SK-N-SH treated with all-trans-retinoic acid at 6 μM for 48 hours (cell line): Measurements from ENCODE around the gene ARRB1.

Experiments used
- ATAC-seq: fragments of 200-7000 bp; cut with Tn5 transposase; 3 replicates; pipeline ENCODE4 v1.9.1; 2020; ENCODE audit warnings: mild to moderate bottlenecking, moderate library complexity
- ARNTL ChIP-seq: fragments of 450-650 bp; formaldehyde crosslinking; IDR thresholded peaks from 2 replicates; pipeline ENCODE4 v1.5.0; 2020; ENCODE audit warnings: low read depth, mild to moderate bottlenecking, moderate library complexity, borderline replicate concordance
- BACH2 ChIP-seq: fragments of 250-450 bp; sonication (Bioruptor Pico); IDR thresholded peaks from 2 replicates; pipeline ENCODE4 v1.9.0; 2021; ENCODE audit warnings: mild to moderate bottlenecking, borderline replicate concordance
- CREB5 ChIP-seq: fragments of 250-450 bp; sonication (Bioruptor Pico); IDR thresholded peaks from 2 replicates; pipeline ENCODE4 v1.5.1; 2020; ENCODE audit warnings: low read depth, mild to moderate bottlenecking, moderate library complexity
- CSDC2 ChIP-seq: fragments of 250-450 bp; sonication (Bioruptor Pico); IDR thresholded peaks from 2 replicates; pipeline ENCODE4 v1.5.0; 2020; ENCODE audit warnings: mild to moderate bottlenecking, moderate library complexity
- CSRNP3 ChIP-seq: fragments of 250-450 bp; sonication (Bioruptor Pico); IDR thresholded peaks from 2 replicates; pipeline ENCODE4 v1.5.1; 2021; ENCODE audit warnings: mild to moderate bottlenecking, moderate library complexity
- ESRRG ChIP-seq: fragments of 250-450 bp; sonication (Bioruptor Pico); IDR thresholded peaks from 2 replicates; pipeline ENCODE4 v1.6.1; 2021; ENCODE audit warnings: mild to moderate bottlenecking
- GLIS3 ChIP-seq: fragments of 250-450 bp; sonication (Bioruptor Pico); IDR thresholded peaks from 2 replicates; pipeline ENCODE4 v1.5.0; 2020; ENCODE audit warnings: mild to moderate bottlenecking, moderate library complexity
- ISL1 ChIP-seq: fragments of 250-450 bp; sonication (Bioruptor Pico); IDR thresholded peaks from 2 replicates; pipeline ENCODE4 v2.1.2; 2022; ENCODE audit warnings: mild to moderate bottlenecking, moderate library complexity
- PATZ1 ChIP-seq: fragments of 250-450 bp; sonication (Bioruptor Pico); IDR thresholded peaks from 2 replicates; pipeline ENCODE4 v1.8.0; 2020; ENCODE audit warnings: mild to moderate bottlenecking, moderate library complexity, borderline replicate concordance
- POU6F1 ChIP-seq: fragments of 250-450 bp; sonication (Bioruptor Pico); IDR thresholded peaks from 2 replicates; pipeline ENCODE4 v1.8.0; 2021; ENCODE audit warnings: low read depth, mild to moderate bottlenecking, moderate library complexity, borderline replicate concordance
- RARB ChIP-seq: fragments of 250-450 bp; sonication (Bioruptor Pico); IDR thresholded peaks from 2 replicates; pipeline ENCODE4 v1.8.0; 2021; ENCODE audit warnings: mild to moderate bottlenecking, moderate library complexity
- SNAI2 ChIP-seq: fragments of 250-450 bp; sonication (Bioruptor Pico); IDR thresholded peaks from 2 replicates; pipeline ENCODE4 v1.5.0; 2020; ENCODE audit warnings: mild to moderate bottlenecking, moderate library complexity
- TCF4 ChIP-seq: fragments of 250-450 bp; sonication (Bioruptor Pico); IDR thresholded peaks from 2 replicates; pipeline ENCODE4 v1.8.0; 2021; ENCODE audit warnings: mild to moderate bottlenecking, moderate library complexity, borderline replicate concordance
- TOX ChIP-seq: fragments of 250-450 bp; sonication (Bioruptor Pico); IDR thresholded peaks from 2 replicates; pipeline ENCODE4 v1.8.0; 2021; ENCODE audit warnings: mild to moderate bottlenecking, moderate library complexity, borderline replicate concordance
- TSHZ2 ChIP-seq: fragments of 250-450 bp; sonication (Bioruptor Pico); IDR thresholded peaks from 2 replicates; pipeline ENCODE4 v1.5.0; 2020; ENCODE audit warnings: mild to moderate bottlenecking, moderate library complexity
- ZFP30 ChIP-seq: fragments of 450-650 bp; formaldehyde crosslinking; IDR thresholded peaks from 2 replicates; pipeline ENCODE4 v1.5.0; 2022; ENCODE audit warnings: mild to moderate bottlenecking, moderate library complexity
- ZNF565 ChIP-seq: fragments of 450-650 bp; formaldehyde crosslinking; conservative IDR thresholded peaks from 2 replicates; pipeline ENCODE4 v1.5.0; 2020; ENCODE audit warnings: low read depth, mild to moderate bottlenecking, moderate library complexity
- ZNF70 ChIP-seq: fragments of 450-650 bp; formaldehyde crosslinking; IDR thresholded peaks from 2 replicates; pipeline ENCODE4 v1.5.0; 2020; ENCODE audit warnings: mild to moderate bottlenecking, moderate library complexity
- ZNF8 ChIP-seq: fragments of 450-650 bp; formaldehyde crosslinking; IDR thresholded peaks from 2 replicates; pipeline ENCODE4 v1.5.0; 2020; ENCODE audit warnings: mild to moderate bottlenecking, moderate library complexity

ARRB1 gene

GRCh38 chr11:75307058-75307457 lies 44.4 kb downstream of the ARRB1 start:
- no peak for ATAC-seq
- no peak for TF ChIP-seq ZNF8
- no peak for TF ChIP-seq SNAI2 (CRISPR knock-in tag)
- TF ChIP-seq RARB (CRISPR knock-in tag), result no peak
- no peak for TF ChIP-seq BACH2
- no peak for TF ChIP-seq ZNF70 (CRISPR knock-in tag)
- no peak for TF ChIP-seq GLIS3
- TF ChIP-seq ISL1 (CRISPR knock-in tag), result no peak
- no peak for TF ChIP-seq PATZ1 (CRISPR knock-in tag)
- TF ChIP-seq ZNF565, result no peak
- TF ChIP-seq TOX (CRISPR knock-in tag), result no peak
- no peak for TF ChIP-seq TCF4 (CRISPR knock-in tag)
- no peak for TF ChIP-seq TSHZ2
- TF ChIP-seq POU6F1, result no peak
- no peak for TF ChIP-seq CSRNP3
- no peak for TF ChIP-seq ESRRG (CRISPR knock-in tag)
- no peak for TF ChIP-seq ZFP30 (CRISPR knock-in tag)

- no peak for ATAC-seq
- TF ChIP-seq TCF4 (CRISPR knock-in tag) (no peak), CSRNP3 (no peak), ARNTL (no peak), ZNF70 (CRISPR knock-in tag) (no peak), CSDC2 (CRISPR knock-in tag) (no peak), ESRRG (CRISPR knock-in tag) (no peak)
These were observed 44.9 kb downstream of the ARRB1 start for GRCh38 chr11:75306529-75306928.

- no peak for ATAC-seq
- TF ChIP-seq TSHZ2 (no peak), ARNTL (no peak), CSDC2 (CRISPR knock-in tag) (no peak), ZNF565 (no peak), ISL1 (CRISPR knock-in tag) (no peak), ZFP30 (CRISPR knock-in tag) (no peak), ZNF8 (no peak), TCF4 (CRISPR knock-in tag) (no peak), BACH2 (no peak), TOX (CRISPR knock-in tag) (no peak), POU6F1 (no peak), CSRNP3 (no peak), CREB5 (CRISPR knock-in tag) (no peak), GLIS3 (no peak)
These were observed 45.5 kb downstream of the ARRB1 start for GRCh38 chr11:75305993-75306392.
